HepG2 (cell line): Measurements from ENCODE around the gene CENPB. TPM values are rescaled to one million over a fixed set of nuclear protein-coding genes. Genes with fewer than 3 reads are reported as not detected.

Experiments
- ARNTL ChIP-seq: sonication (generic); formaldehyde crosslinking; IDR thresholded peaks from 2 replicates; pipeline ENCODE4 v1.4.0; 2020; ENCODE audit warnings: mild to moderate bottlenecking, missing genetic modification reagents
- GPBP1L1 ChIP-seq: sonication (generic); formaldehyde crosslinking; IDR thresholded peaks from 2 replicates; pipeline ENCODE4 v1.5.0; 2020; ENCODE audit warnings: mild to moderate bottlenecking, missing genetic modification reagents
- HOXA9 ChIP-seq: sonication (generic); formaldehyde crosslinking; IDR thresholded peaks from 2 replicates; pipeline ENCODE4 v1.8.1; 2022; ENCODE audit warnings: missing genetic modification reagents, mild to moderate bottlenecking, moderate library complexity, borderline replicate concordance
- KAT7 ChIP-seq: IDR thresholded peaks from 2 replicates; pipeline ENCODE4 v1.6.1; 2018; ENCODE audit warnings: borderline replicate concordance, missing compliant biosample characterization
- KDM3A ChIP-seq: IDR thresholded peaks from 2 replicates; pipeline ENCODE4 v1.6.1; 2018; ENCODE audit warnings: low read depth, missing compliant biosample characterization
- MAF1 ChIP-seq: sonication (generic); formaldehyde crosslinking; IDR thresholded peaks from 2 replicates; pipeline ENCODE4 v1.5.0; 2020; ENCODE audit warnings: missing genetic modification reagents, borderline replicate concordance
- MEF2D ChIP-seq: sonication (generic); formaldehyde crosslinking; IDR thresholded peaks from 2 replicates; pipeline ENCODE4 v1.5.1; 2020; ENCODE audit warnings: mild to moderate bottlenecking, missing genetic modification reagents
- PAF1 ChIP-seq: IDR thresholded peaks from 2 replicates; pipeline ENCODE4 v1.6.1; 2016; ENCODE audit warnings: missing genetic modification reagents, missing compliant biosample characterization
- POLR2G ChIP-seq: fragments of 200-400 bp; formaldehyde crosslinking; IDR thresholded peaks from 2 replicates; pipeline ENCODE4 v1.6.1; 2018; ENCODE audit warnings: mild to moderate bottlenecking, low read depth, low read length, moderate library complexity
- RAD51 ChIP-seq: fragments of 450-650 bp; IDR thresholded peaks from 2 replicates; pipeline ENCODE4 v1.6.1; 2016; ENCODE audit warnings: borderline replicate concordance
- SRF ChIP-seq: IDR thresholded peaks from 2 replicates; pipeline ENCODE4 v1.6.1; 2011; ENCODE audit warnings: mild to moderate bottlenecking, low read depth, low read length, moderate library complexity
- SRSF1 ChIP-seq: fragments of 200-400 bp; formaldehyde crosslinking; optimal IDR thresholded peaks from 2 replicates; pipeline ENCODE3; 2017; ENCODE audit warnings: mild to moderate bottlenecking, low read depth, low read length, moderate library complexity
- TAF15 ChIP-seq: fragments of 200-400 bp; formaldehyde crosslinking; IDR thresholded peaks from one replicate; pipeline ENCODE4 v1.6.1; 2018; ENCODE audit warnings: mild to moderate bottlenecking, low read depth, low read length; ENCODE audit not compliant: poor library complexity, severe bottlenecking
- TCF12 ChIP-seq, 2 experiments: fragments of 450-650 bp in 1 of 2; sonication (generic) in 1 of 2; formaldehyde crosslinking in 1 of 2; IDR thresholded peaks; 2 replicates each; pipeline versions ENCODE4 v1.6.1 to v1.8.0; 2017 to 2022; ENCODE audit warnings: antibody characterized with exemption in 1 of 2, mild to moderate bottlenecking in 1 of 2, missing genetic modification reagents in 1 of 2, moderate library complexity in 1 of 2
- ZBTB43 ChIP-seq: sonication (generic); formaldehyde crosslinking; conservative IDR thresholded peaks from 2 replicates; pipeline ENCODE4 v1.4.0; 2020; ENCODE audit warnings: missing genetic modification reagents
- ZBTB8A ChIP-seq: sonication (generic); formaldehyde crosslinking; IDR thresholded peaks from 2 replicates; pipeline ENCODE4 v1.4.0; 2020; ENCODE audit warnings: mild to moderate bottlenecking, low read depth, missing genetic modification reagents, borderline replicate concordance
- ZMAT3 ChIP-seq: sonication (generic); formaldehyde crosslinking; conservative IDR thresholded peaks from 2 replicates; pipeline ENCODE4 v1.7.0; 2021; ENCODE audit warnings: missing genetic modification reagents
- ZNF230 ChIP-seq: sonication (generic); formaldehyde crosslinking; IDR thresholded peaks from 2 replicates; pipeline ENCODE4 v1.4.0; 2020; ENCODE audit warnings: mild to moderate bottlenecking, missing genetic modification reagents
- ZNF615 ChIP-seq: sonication (generic); formaldehyde crosslinking; IDR thresholded peaks from 2 replicates; pipeline ENCODE4 v1.5.0; 2020; ENCODE audit warnings: mild to moderate bottlenecking, missing genetic modification reagents, borderline replicate concordance
- polyA plus RNA-seq, 8 experiments: library from polyadenylated mRNA; depleted of rRNA in 3 of 8; stranded (reverse) in 7 of 8; unstranded in 1 of 8; fragments of >200 nt; fragmentation: Illumina TruSeq in 4 of 8; extraction: Trizol in 4 of 8; gene quantifications; 2 replicates each; pipeline versions ENCODE4 v1.2.1 to v1.2.3, GENCODE V29; 2011 to 2016; ENCODE audit warnings: low read depth in 4 of 8, missing spikeins in 1 of 8, mixed read lengths in 1 of 8; ENCODE audit not compliant: insufficient read depth in 1 of 8
- total RNA-seq, 5 experiments: library from RNA; depleted of rRNA; stranded (reverse); fragments of >200 nt; fragmentation: Illumina TruSeq; extraction: Trizol; gene quantifications; 2 replicates each; pipeline ENCODE4 v1.2.3, GENCODE V29; 2016; ENCODE audit warnings: low read depth in 1 of 5
- TF ChIP-seq, protein P1 (sequence below): sonication (generic); formaldehyde crosslinking; IDR thresholded peaks from 2 replicates; pipeline ENCODE4 v1.8.1; 2023; ENCODE audit warnings: mild to moderate bottlenecking, inconsistent platforms, moderate library complexity, missing genetic modification reagents, borderline replicate concordance
- TF ChIP-seq, protein P2 (sequence below): sonication (generic); formaldehyde crosslinking; IDR thresholded peaks from 2 replicates; pipeline ENCODE4 v1.4.0; 2020; ENCODE audit warnings: missing genetic modification reagents, borderline replicate concordance
- TF ChIP-seq, protein P3 (sequence below): sonication (generic); formaldehyde crosslinking; IDR thresholded peaks from 2 replicates; pipeline ENCODE4 v1.5.0; 2020; ENCODE audit warnings: missing genetic modification reagents, mild to moderate bottlenecking, borderline replicate concordance
- TF ChIP-seq, protein P4 (sequence below): sonication (generic); formaldehyde crosslinking; IDR thresholded peaks from 2 replicates; pipeline ENCODE4 v1.4.0; 2020; ENCODE audit warnings: mild to moderate bottlenecking, missing genetic modification reagents

The CENPB gene
- total and polyA plus RNA-seq, 2 of the 13 experiments (the other 11 are each of a cell fraction or from before 2014, with no cell fraction given): 10.4 to 54.5 TPM

DNA sequence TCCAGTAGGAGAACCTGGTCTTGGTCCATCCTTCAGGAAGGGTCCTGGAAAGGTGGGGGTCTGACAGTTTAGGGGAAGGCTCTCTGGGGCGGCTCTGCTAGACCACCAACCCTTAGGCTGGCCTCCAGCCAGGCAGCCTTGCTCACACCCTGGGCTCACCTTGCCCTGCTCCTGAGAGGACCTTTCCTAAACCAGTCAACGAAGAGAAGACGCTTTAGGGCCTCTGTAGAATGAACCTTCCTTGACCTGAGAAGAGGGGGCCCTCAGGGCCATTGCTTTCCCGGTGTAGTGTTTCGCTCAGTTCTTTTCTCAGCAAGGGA is 10.6 kb upstream of the CENPB start (continued):
- TF ChIP-seq, protein P1, sequence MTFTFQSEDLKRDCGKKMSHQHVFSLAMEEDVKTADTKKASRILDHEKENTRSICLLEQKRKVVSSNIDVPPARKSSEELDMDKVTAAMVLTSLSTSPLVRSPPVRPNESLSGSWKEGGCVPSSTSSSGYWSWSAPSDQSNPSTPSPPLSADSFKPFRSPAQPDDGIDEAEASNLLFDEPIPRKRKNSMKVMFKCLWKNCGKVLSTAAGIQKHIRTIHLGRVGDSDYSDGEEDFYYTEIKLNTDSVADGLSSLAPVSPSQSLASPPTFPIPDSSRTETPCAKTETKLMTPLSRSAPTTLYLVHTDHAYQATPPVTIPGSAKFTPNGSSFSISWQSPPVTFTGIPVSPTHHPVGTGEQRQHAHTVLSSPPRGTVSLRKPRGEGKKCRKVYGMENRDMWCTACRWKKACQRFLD (CRISPR knock-in tag): 0 out of 2 replicates have a peak, but pooled peaks have one; percentile 38
- TF ChIP-seq KAT7: no peak
- no peak for TF ChIP-seq ZBTB43 (CRISPR knock-in tag)
- TF ChIP-seq, protein P2, sequence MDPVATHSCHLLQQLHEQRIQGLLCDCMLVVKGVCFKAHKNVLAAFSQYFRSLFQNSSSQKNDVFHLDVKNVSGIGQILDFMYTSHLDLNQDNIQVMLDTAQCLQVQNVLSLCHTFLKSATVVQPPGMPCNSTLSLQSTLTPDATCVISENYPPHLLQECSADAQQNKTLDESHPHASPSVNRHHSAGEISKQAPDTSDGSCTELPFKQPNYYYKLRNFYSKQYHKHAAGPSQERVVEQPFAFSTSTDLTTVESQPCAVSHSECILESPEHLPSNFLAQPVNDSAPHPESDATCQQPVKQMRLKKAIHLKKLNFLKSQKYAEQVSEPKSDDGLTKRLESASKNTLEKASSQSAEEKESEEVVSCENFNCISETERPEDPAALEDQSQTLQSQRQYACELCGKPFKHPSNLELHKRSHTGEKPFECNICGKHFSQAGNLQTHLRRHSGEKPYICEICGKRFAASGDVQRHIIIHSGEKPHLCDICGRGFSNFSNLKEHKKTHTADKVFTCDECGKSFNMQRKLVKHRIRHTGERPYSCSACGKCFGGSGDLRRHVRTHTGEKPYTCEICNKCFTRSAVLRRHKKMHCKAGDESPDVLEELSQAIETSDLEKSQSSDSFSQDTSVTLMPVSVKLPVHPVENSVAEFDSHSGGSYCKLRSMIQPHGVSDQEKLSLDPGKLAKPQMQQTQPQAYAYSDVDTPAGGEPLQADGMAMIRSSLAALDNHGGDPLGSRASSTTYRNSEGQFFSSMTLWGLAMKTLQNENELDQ (CRISPR knock-in tag): no peak
- TF ChIP-seq ZNF615 (CRISPR knock-in tag): no peak
- TF ChIP-seq MEF2D (CRISPR knock-in tag): no peak
- TF ChIP-seq TCF12 (IDR thresholded peaks at IDR 0.05): no peak
- no peak for TF ChIP-seq TCF12 (CRISPR knock-in tag; IDR thresholded peaks at IDR 0.05)
- TF ChIP-seq PAF1: no peak
- TF ChIP-seq GPBP1L1 (CRISPR knock-in tag): no peak
- 0 out of 2 replicates have a peak, but pooled peaks have one; percentile 61 for TF ChIP-seq ZMAT3 (CRISPR knock-in tag)
- TF ChIP-seq, protein P3, sequence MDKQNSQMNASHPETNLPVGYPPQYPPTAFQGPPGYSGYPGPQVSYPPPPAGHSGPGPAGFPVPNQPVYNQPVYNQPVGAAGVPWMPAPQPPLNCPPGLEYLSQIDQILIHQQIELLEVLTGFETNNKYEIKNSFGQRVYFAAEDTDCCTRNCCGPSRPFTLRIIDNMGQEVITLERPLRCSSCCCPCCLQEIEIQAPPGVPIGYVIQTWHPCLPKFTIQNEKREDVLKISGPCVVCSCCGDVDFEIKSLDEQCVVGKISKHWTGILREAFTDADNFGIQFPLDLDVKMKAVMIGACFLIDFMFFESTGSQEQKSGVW (CRISPR knock-in tag): no peak
- TF ChIP-seq, protein P4, sequence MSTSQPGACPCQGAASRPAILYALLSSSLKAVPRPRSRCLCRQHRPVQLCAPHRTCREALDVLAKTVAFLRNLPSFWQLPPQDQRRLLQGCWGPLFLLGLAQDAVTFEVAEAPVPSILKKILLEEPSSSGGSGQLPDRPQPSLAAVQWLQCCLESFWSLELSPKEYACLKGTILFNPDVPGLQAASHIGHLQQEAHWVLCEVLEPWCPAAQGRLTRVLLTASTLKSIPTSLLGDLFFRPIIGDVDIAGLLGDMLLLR (CRISPR knock-in tag): no peak
- TF ChIP-seq HOXA9 (CRISPR knock-in tag): no peak
- no peak for TF ChIP-seq ZBTB8A (CRISPR knock-in tag)
- no peak for TF ChIP-seq RAD51
- TF ChIP-seq POLR2G: no peak
- TF ChIP-seq TAF15: no peak
- no peak for TF ChIP-seq KDM3A (CRISPR knock-in tag)
- no peak for TF ChIP-seq SRSF1
- TF ChIP-seq SRF: no peak
- TF ChIP-seq MAF1 (CRISPR knock-in tag): no peak
- no peak for TF ChIP-seq ARNTL (CRISPR knock-in tag)
- TF ChIP-seq ZNF230: 0 out of 2 replicates have a peak, but pooled peaks have one; percentile 37
